Stimulated activated CD4-positive, alpha-beta T cell treated with anti-CD3 and anti-CD28 coated beads, Interleukin-2, amount 100 ng/mL, for 48 hours (primary cell): ENCODE data around the gene AKT1S1.

Source experiments
- DNase-seq, 2 donors: peaks; one replicate each; pipeline ENCODE4 v3.0.0-alpha.2; 2020

Gene AKT1S1

GRCh38 chr19:49882643-49883042 lies 5.5 kb upstream of the AKT1S1 start:
- DNase-seq, result no peak

- DNase-seq, result no peak
These were observed 4.7 kb upstream of the AKT1S1 start for GRCh38 chr19:49881672-49882394.

- no peak for DNase-seq
These were observed 4.0 kb upstream of the AKT1S1 start for GRCh38 chr19:49881186-49881585.

GRCh38 chr19:49880162-49880869 lies 3.2 kb upstream of the AKT1S1 start:
- no peak for DNase-seq

- no peak for DNase-seq
These were observed 2.2 kb upstream of the AKT1S1 start for GRCh38 chr19:49879243-49879963.

GRCh38 chr19:49878744-49879070 lies 1.6 kb upstream of the AKT1S1 start:
- no peak for DNase-seq

- DNase-seq, result peak; percentile 98 to 99
These were observed 956 bp upstream of the AKT1S1 start for GRCh38 chr19:49877879-49878743.

- peak; percentile 94 to 96 for DNase-seq
These were observed 634 bp downstream of the AKT1S1 start for GRCh38 chr19:49876422-49877019.

GRCh38 chr19:49875857-49876421 lies 1.2 kb downstream of the AKT1S1 start:
- peak in 1 of 2 donors; percentile 42 for DNase-seq

- DNase-seq, result no peak
These were observed 2.0 kb downstream of the AKT1S1 start for GRCh38 chr19:49875177-49875576.

GRCh38 chr19:49874503-49875157 lies 2.5 kb downstream of the AKT1S1 start:
- DNase-seq, result no peak

- DNase-seq, result no peak
These were observed 3.3 kb downstream of the AKT1S1 start for GRCh38 chr19:49873834-49874233.

- no peak for DNase-seq
These were observed 4.0 kb downstream of the AKT1S1 start for GRCh38 chr19:49873129-49873521.

- DNase-seq, result no peak
These were observed 4.7 kb downstream of the AKT1S1 start for GRCh38 chr19:49872245-49873128.

- DNase-seq, result no peak
These were observed 5.7 kb downstream of the AKT1S1 start for GRCh38 chr19:49871349-49871985.

- DNase-seq, result no peak
These were observed 6.8 kb downstream of the AKT1S1 start for GRCh38 chr19:49870309-49870901.

GRCh38 chr19:49869484-49870308 lies 7.5 kb downstream of the AKT1S1 start:
- peak; percentile 87 for DNase-seq

GRCh38 chr19:49869009-49869483 lies 8.1 kb downstream of the AKT1S1 start:
- DNase-seq, result no peak
